Peyer's patch (tissue), 4 donors: ENCODE results near the gene ATP13A3. TPM values are rescaled to one million over a fixed set of nuclear protein-coding genes. Genes with fewer than 3 reads are reported as not detected.

Experiments used
- DNase-seq, 3 donors: peaks; one replicate each; pipeline ENCODE4 v3.0.0-alpha.2; 2017 to 2019
- H3K27ac ChIP-seq, 4 donors: fragments of 200-600 bp; sonication (generic); one replicate each; pipeline ENCODE4 v1.5.1; 2016 to 2019
- H3K27me3 ChIP-seq, 2 donors: fragments of 200-600 bp; sonication (generic); one replicate each; pipeline ENCODE4 v1.5.1; 2019
- H3K36me3 ChIP-seq, 3 donors: fragments of 200-600 bp; sonication (generic); one replicate each; pipeline ENCODE4 v1.5.1; 2016 to 2019
- H3K4me1 ChIP-seq, 4 donors: fragments of 200-600 bp; sonication (generic); one replicate each; pipeline ENCODE4 v1.5.1; 2016 to 2019
- H3K4me3 ChIP-seq, 4 donors: fragments of 200-600 bp; sonication (generic); 1 replicate in 3 of 4; 2 replicates in 1 of 4; pipeline ENCODE4 v1.5.1; 2016 to 2019; ENCODE audit warnings: mild to moderate bottlenecking in 1 of 4
- H3K9me3 ChIP-seq, 4 donors: fragments of 200-600 bp; sonication (generic); one replicate each; pipeline ENCODE4 v1.5.1; 2016 to 2019; ENCODE audit warnings: mild to moderate bottlenecking in 1 of 4
- CTCF ChIP-seq, 6 experiments: fragments of 450-650 bp in 4 of 6; fragments of 200-600 bp in 2 of 6; sonication (generic) in 1 of 6; IDR thresholded peaks; one replicate each; pipeline ENCODE4 v1.5.1; 2017 to 2019; ENCODE audit warnings: antibody characterized with exemption in 6 of 6, mild to moderate bottlenecking in 3 of 6, moderate library complexity in 1 of 6
- POLR2A ChIP-seq, 2 donors: fragments of 450-650 bp; IDR thresholded peaks; one replicate each; pipeline ENCODE4 v1.5.1; 2017; ENCODE audit warnings: antibody characterized with exemption in 2 of 2, mild to moderate bottlenecking in 2 of 2, moderate library complexity in 2 of 2
- total RNA-seq, 4 donors: library from RNA; depleted of rRNA; stranded (reverse); fragments of >200 nt; gene quantifications; one replicate each; pipeline ENCODE4 v1.1.0, GENCODE V29; 2016

The ATP13A3 gene
- total RNA-seq, 4 donors from 2014 or later: 54.3 to 67.2 (median 58.2) TPM

- TF ChIP-seq POLR2A (IDR thresholded peaks at IDR 0.05) (no peak), CTCF (IDR thresholded peaks at IDR 0.05) (no peak)
- DNase-seq: no peak
- Histone ChIP-seq H3K27me3 (no peaks in the 10 kb centered on the region), H3K27ac (no peak overlapping the region), H3K4me3 (no peak overlapping the region), H3K36me3 (peaks cover 0 to 62% (median 0%) of the 10 kb centered on the region in 3 donors), H3K9me3 (no peaks in the 10 kb centered on the region), H3K4me1 (no peaks in the 10 kb centered on the region)
Observed at GRCh38 chr3:194425399-194425798, 61.4 kb downstream of the ATP13A3 start.

GRCh38 chr3:194424953-194425352 is 61.8 kb downstream of the ATP13A3 start:
- H3K27me3 ChIP-seq: no peaks in the 10 kb centered on the region
- DNase-seq: no peak
- H3K4me3 ChIP-seq: no peak overlapping the region
- H3K27ac ChIP-seq: no peak overlapping the region
- TF ChIP-seq POLR2A (IDR thresholded peaks at IDR 0.05) (no peak), CTCF (IDR thresholded peaks at IDR 0.05) (no peak)
- H3K4me1 ChIP-seq: no peaks in the 10 kb centered on the region
- H3K36me3 ChIP-seq: peaks cover 0 to 57% (median 0%) of the 10 kb centered on the region in 3 donors
- no peaks in the 10 kb centered on the region for H3K9me3 ChIP-seq

- H3K4me3 ChIP-seq: no peak overlapping the region
- H3K27ac ChIP-seq: no peak overlapping the region
- H3K36me3 ChIP-seq: peaks cover 0 to 51% (median 0%) of the 10 kb centered on the region in 3 donors
- H3K4me1 ChIP-seq: no peaks in the 10 kb centered on the region
- no peak for TF ChIP-seq POLR2A (IDR thresholded peaks at IDR 0.05)
- no peak for TF ChIP-seq CTCF (IDR thresholded peaks at IDR 0.05)
- no peaks in the 10 kb centered on the region for H3K9me3 ChIP-seq
- no peaks in the 10 kb centered on the region for H3K27me3 ChIP-seq
- no peak for DNase-seq
Observed at GRCh38 chr3:194424373-194424772, 62.4 kb downstream of the ATP13A3 start.

GRCh38 chr3:194423317-194423716 is 63.5 kb downstream of the ATP13A3 start:
- Histone ChIP-seq H3K9me3 (no peaks in the 10 kb centered on the region), H3K27ac (no peak overlapping the region), H3K27me3 (no peaks in the 10 kb centered on the region), H3K4me1 (no peaks in the 10 kb centered on the region), H3K4me3 (no peak overlapping the region), H3K36me3 (peaks cover 0 to 47% (median 0%) of the 10 kb centered on the region in 3 donors)
- no peak for DNase-seq
- TF ChIP-seq CTCF (IDR thresholded peaks at IDR 0.05) (no peak), POLR2A (IDR thresholded peaks at IDR 0.05) (no peak)

GRCh38 chr3:194422188-194422587 is 64.6 kb downstream of the ATP13A3 start:
- no peak overlapping the region for H3K4me3 ChIP-seq
- H3K36me3 ChIP-seq: peaks cover 0 to 45% (median 0%) of the 10 kb centered on the region in 3 donors
- no peak overlapping the region for H3K27ac ChIP-seq
- no peaks in the 10 kb centered on the region for H3K27me3 ChIP-seq
- TF ChIP-seq CTCF (IDR thresholded peaks at IDR 0.05) (no peak), POLR2A (IDR thresholded peaks at IDR 0.05) (no peak)
- no peaks in the 10 kb centered on the region for H3K9me3 ChIP-seq
- no peaks in the 10 kb centered on the region for H3K4me1 ChIP-seq
- no peak for DNase-seq

- no peaks in the 10 kb centered on the region for H3K27me3 ChIP-seq
- H3K27ac ChIP-seq: no peak overlapping the region
- H3K9me3 ChIP-seq: no peaks in the 10 kb centered on the region
- no peaks in the 10 kb centered on the region for H3K4me1 ChIP-seq
- DNase-seq: no peak
- no peak overlapping the region for H3K4me3 ChIP-seq
- TF ChIP-seq POLR2A (IDR thresholded peaks at IDR 0.05) (no peak), CTCF (IDR thresholded peaks at IDR 0.05) (no peak)
- peaks cover 0 to 19% (median 0%) of the 10 kb centered on the region in 3 donors for H3K36me3 ChIP-seq
Observed at GRCh38 chr3:194418671-194419070, 68.1 kb downstream of the ATP13A3 start.
